SH-SY5Y (cell line): ENCODE results near the gene VPS33B.

ENCODE experiments used
- GATA2 ChIP-seq: IDR thresholded peaks from 2 replicates; pipeline ENCODE4 v1.6.1; 2011; ENCODE audit warnings: mild to moderate bottlenecking, low read depth, low read length
- GATA3 ChIP-seq: IDR thresholded peaks from 2 replicates; pipeline ENCODE4 v1.6.1; 2011; ENCODE audit warnings: low read depth, mild to moderate bottlenecking, low read length, moderate library complexity

- no peak for TF ChIP-seq GATA2
- TF ChIP-seq GATA3 = no peak
These were observed 48.5 kb upstream of the VPS33B start for GRCh38 chr15:91070872-91071271.
